Activated naive CD8-positive, alpha-beta T cell treated with anti-CD3 and anti-CD28 coated beads, Interleukin-2, amount 50 U/mL, for 24 hours (primary cell): ENCODE measurements around the gene ANXA7.

Source experiments
- ATAC-seq: fragments of 150-1000 bp; cut with Tn5 transposase; one replicate; pipeline ENCODE4 v1.10.0; 2021
- DNase-seq: peaks from one replicate; pipeline ENCODE4 v3.0.0; 2021
- H3K27ac Mint-ChIP-seq: one replicate; pipeline ENCODE4 v1.8.0; 2021; ENCODE audit warnings: mild to moderate bottlenecking, mixed read lengths
- H3K27me3 Mint-ChIP-seq: one replicate; pipeline ENCODE4 v1.8.0; 2021; ENCODE audit warnings: mixed read lengths
- H3K36me3 Mint-ChIP-seq: one replicate; pipeline ENCODE4 v1.8.0; 2021; ENCODE audit warnings: low read depth, mixed read lengths
- H3K4me1 Mint-ChIP-seq: one replicate; pipeline ENCODE4 v1.8.0; 2021; ENCODE audit warnings: mixed read lengths
- H3K4me3 Mint-ChIP-seq: one replicate; pipeline ENCODE4 v1.8.0; 2021; ENCODE audit warnings: mild to moderate bottlenecking, moderate library complexity, mixed read lengths
- H3K9me3 Mint-ChIP-seq: one replicate; pipeline ENCODE4 v1.8.0; 2021; ENCODE audit warnings: mixed read lengths

ANXA7 gene

DNA sequence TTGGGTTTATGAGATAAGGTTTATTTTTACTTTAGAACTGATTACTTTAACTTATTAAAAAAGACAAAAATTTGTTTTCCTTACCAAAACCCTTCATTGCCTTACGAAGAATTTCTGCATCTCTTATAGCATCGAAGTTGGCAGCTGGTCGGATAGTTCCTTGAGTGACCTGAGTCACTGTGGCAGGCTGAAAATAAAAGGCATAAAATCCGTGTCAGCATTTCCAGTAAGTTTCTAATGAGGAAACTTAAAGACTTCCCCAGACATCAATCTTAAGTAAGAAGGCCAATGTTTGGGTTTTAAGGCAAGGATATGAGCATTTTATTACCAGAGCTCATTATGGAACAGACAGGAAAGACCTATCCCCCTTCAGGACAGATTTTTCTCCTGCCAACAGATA, 25.6 kb downstream of the ANXA7 start:
- no peak overlapping the region for H3K4me3 Mint-ChIP-seq
- no peak for ATAC-seq
- H3K27me3 Mint-ChIP-seq: no peaks in the 10 kb centered on the region
- H3K4me1 Mint-ChIP-seq: peaks cover 2% of the 10 kb centered on the region
- H3K9me3 Mint-ChIP-seq: no peaks in the 10 kb centered on the region
- H3K27ac Mint-ChIP-seq: no peak overlapping the region
- DNase-seq: no peak
- peaks cover 58% of the 10 kb centered on the region for H3K36me3 Mint-ChIP-seq

DNA sequence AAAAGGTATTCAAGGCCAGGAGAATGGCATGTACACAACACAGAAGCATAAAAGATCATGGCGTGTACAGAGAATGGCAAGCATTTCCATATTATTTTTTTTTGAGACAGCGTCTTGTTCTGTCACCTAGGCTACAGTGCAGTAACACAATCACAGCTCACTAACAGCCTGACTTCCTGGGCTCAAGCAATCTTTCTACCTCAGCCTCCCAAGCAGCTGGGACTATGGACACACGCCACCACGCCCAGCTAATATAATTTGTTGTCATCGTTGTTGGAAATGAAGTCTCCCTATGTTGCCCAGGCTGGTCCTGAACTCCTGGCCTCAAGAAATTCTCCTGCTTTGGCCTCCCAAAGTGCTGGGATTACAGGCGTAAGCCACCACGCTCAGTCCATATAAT, 27.3 kb downstream of the ANXA7 start:
- Mint-ChIP-seq H3K4me3 (no peak overlapping the region), H3K36me3 (peaks cover 58% of the 10 kb centered on the region), H3K9me3 (no peaks in the 10 kb centered on the region), H3K4me1 (no peaks in the 10 kb centered on the region), H3K27ac (no peak overlapping the region), H3K27me3 (no peaks in the 10 kb centered on the region)
- DNase-seq: no peak
- ATAC-seq: no peak

DNA sequence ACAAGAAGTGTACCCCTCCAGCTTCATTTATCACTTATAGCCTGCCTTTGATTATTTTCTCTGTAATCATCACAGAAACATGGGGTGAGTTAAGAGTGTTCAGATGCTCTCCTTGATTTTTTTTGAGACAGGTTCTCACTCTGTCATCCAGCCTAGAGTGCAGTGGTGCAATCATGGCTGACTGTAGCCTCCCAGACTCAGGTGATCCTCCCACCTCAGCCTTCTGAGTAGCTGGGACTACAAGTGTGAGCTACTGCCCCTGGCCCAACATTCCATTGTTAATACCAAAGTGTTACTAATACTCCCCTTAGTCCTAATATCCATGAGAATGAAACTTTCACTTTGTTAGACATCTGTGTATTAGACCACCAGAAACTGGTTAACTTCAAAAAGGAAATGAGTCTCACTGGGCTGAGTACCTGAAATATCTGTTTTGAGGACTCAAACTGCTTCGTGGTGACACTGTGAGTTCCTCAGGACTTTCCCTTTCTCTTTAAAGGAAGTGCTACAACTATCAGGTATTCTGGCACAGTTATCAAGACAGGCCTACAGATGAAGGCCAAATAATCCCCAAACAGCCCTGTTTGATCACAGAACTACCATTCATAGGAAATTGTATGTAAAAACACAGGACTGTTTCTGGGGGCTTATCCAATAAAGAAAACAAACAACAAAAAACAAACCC, 34.7 kb downstream of the ANXA7 start:
- Mint-ChIP-seq H3K27ac (peak overlapping the region; percentile 25), H3K9me3 (no peaks in the 10 kb centered on the region), H3K4me1 (peaks cover 8% of the 10 kb centered on the region), H3K36me3 (peaks cover 59% of the 10 kb centered on the region), H3K4me3 (no peak overlapping the region), H3K27me3 (no peaks in the 10 kb centered on the region)
- no peak for ATAC-seq
- DNase-seq: no peak

DNA sequence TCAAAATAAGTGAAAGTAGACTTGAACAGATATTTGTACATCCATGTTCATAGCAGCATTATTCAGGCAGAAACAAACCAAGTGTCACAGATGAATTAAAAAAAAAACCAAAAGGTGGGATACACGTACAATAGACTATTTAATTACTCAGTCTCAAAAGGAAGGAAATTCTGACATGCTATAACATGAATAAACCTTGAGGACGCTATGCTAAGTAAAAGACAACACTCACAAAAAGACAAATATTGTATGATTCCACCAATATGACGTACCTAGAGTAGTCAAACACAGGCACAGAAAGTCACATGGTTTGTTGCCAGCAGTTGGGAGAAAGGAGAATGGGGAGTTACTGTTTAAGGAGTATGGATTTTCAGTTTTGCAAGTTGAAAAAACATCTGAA, 37.2 kb downstream of the ANXA7 start:
- Mint-ChIP-seq H3K4me3 (no peak overlapping the region), H3K27ac (peak overlapping the region; percentile 32), H3K36me3 (peaks cover 54% of the 10 kb centered on the region), H3K4me1 (peaks cover 8% of the 10 kb centered on the region), H3K27me3 (no peaks in the 10 kb centered on the region), H3K9me3 (no peaks in the 10 kb centered on the region)
- no peak for DNase-seq
- no peak for ATAC-seq

DNA sequence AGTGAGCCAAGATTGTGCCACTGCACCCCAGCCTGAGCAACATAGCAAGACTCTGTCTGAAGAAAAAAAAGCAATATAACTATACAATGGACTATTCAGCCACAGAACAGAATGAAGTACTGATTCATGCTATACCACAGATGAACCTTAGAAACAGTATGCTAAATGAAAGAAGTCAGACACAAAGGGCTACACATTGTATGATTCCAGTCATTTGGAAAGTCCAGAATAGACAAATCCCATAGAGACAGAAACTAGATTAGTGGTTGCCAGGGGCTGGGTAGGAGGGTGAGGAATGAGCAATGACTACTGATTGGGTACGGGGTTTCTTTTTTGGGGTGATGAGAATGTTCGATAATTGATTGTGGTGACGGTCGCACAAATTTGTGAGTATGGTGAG, 45.6 kb downstream of the ANXA7 start:
- H3K4me3 Mint-ChIP-seq: no peak overlapping the region
- no peak overlapping the region for H3K27ac Mint-ChIP-seq
- peak; percentile 49 for ATAC-seq
- no peaks in the 10 kb centered on the region for H3K9me3 Mint-ChIP-seq
- H3K4me1 Mint-ChIP-seq: peaks cover 13% of the 10 kb centered on the region
- no peaks in the 10 kb centered on the region for H3K27me3 Mint-ChIP-seq
- DNase-seq: no peak
- peaks cover 57% of the 10 kb centered on the region for H3K36me3 Mint-ChIP-seq

DNA sequence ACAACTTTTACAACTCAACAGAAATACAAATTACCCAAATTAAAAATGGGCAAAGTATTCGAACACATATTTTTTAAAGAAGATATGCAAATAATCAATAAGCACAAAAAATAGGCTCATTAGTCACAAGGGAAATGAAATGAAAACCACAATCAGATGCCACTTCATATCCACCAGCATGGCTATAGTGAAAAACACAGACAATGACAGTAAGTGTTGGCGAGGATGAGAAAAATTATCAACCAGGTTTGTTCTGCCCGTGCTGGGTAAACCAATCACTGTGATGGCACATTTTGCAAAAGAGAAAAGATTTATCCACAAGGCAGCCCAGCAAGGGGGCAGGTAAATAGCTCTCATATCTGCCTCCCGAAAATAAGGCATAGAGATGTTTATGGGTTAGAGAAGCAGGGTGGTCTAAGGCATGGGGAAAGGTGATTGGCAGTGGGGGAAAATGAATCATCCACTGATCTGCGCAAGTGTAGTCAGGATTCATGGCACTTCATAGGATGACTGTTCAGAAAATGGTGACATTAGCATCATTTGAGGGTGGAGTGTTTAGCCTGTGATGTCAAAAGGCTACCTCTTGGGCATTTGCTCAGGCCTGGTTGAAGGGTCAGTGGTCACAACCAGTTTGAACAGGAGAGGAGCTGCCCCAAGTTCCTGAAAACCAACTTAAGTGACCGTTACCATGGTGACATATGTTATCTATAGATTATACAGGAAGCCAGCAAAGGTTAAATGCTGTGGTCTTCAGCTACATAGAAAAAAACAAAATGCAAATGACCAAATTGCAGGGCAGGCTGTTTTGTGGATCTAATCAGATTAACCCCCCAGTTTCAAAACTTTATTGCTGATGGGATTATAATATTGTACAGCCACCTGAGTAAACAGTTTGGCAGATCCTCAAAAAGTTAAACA, 47.2 kb downstream of the ANXA7 start:
- DNase-seq (no peak), ATAC-seq (peak; percentile 57)
- H3K4me3 Mint-ChIP-seq: no peak overlapping the region
- H3K27ac Mint-ChIP-seq: peak overlapping the region; percentile 73
- H3K36me3 Mint-ChIP-seq: peaks cover 55% of the 10 kb centered on the region
- H3K4me1 Mint-ChIP-seq: peaks cover 13% of the 10 kb centered on the region
- H3K27me3 Mint-ChIP-seq: no peaks in the 10 kb centered on the region
- H3K9me3 Mint-ChIP-seq: no peaks in the 10 kb centered on the region

DNA sequence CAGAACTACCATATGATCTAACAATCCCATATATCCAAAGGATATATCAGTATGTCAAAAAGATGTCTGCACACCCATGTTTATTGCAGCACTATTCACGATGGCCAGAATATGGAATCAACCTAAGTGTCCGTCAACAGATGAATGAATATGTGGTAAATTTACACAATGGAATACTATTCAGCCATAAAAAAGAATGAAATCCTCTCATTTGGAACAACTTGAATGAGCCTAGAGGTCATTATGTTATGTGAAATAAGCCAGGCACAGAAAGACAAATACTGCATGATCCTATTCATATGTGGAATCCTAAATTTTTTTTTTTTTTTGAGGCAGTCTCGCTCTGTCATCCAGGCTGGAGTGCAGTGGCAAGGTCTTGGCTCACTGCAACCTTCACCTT, 48.9 kb downstream of the ANXA7 start:
- no peak for DNase-seq
- H3K4me3 Mint-ChIP-seq: no peak overlapping the region
- no peak for ATAC-seq
- H3K9me3 Mint-ChIP-seq: no peaks in the 10 kb centered on the region
- H3K27ac Mint-ChIP-seq: no peak overlapping the region
- peaks cover 13% of the 10 kb centered on the region for H3K4me1 Mint-ChIP-seq
- H3K36me3 Mint-ChIP-seq: peaks cover 46% of the 10 kb centered on the region
- no peaks in the 10 kb centered on the region for H3K27me3 Mint-ChIP-seq

DNA sequence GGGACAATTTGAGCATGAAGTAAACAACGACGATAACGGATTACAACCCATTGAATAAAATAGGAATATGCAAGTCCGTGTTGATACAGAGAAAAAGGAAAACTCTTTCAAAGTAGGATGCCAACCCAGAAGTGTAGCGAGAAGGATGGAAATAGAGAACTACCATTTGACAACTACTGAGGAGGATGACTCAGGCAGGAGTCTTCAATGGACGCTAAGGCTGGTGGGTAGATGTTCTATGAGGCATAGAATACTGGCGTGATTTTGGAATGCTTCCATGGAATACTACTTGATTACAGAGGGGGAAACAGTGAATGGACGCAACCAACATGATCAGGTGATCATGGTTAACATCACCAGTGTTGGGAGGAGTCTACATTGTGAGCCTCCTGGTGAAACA, 54.4 kb downstream of the ANXA7 start:
- no peak overlapping the region for H3K27ac Mint-ChIP-seq
- peaks cover 13% of the 10 kb centered on the region for H3K4me1 Mint-ChIP-seq
- H3K9me3 Mint-ChIP-seq: no peaks in the 10 kb centered on the region
- ATAC-seq (no peak), DNase-seq (no peak)
- peaks cover 4% of the 10 kb centered on the region for H3K36me3 Mint-ChIP-seq
- H3K4me3 Mint-ChIP-seq: no peak overlapping the region
- H3K27me3 Mint-ChIP-seq: no peaks in the 10 kb centered on the region

DNA sequence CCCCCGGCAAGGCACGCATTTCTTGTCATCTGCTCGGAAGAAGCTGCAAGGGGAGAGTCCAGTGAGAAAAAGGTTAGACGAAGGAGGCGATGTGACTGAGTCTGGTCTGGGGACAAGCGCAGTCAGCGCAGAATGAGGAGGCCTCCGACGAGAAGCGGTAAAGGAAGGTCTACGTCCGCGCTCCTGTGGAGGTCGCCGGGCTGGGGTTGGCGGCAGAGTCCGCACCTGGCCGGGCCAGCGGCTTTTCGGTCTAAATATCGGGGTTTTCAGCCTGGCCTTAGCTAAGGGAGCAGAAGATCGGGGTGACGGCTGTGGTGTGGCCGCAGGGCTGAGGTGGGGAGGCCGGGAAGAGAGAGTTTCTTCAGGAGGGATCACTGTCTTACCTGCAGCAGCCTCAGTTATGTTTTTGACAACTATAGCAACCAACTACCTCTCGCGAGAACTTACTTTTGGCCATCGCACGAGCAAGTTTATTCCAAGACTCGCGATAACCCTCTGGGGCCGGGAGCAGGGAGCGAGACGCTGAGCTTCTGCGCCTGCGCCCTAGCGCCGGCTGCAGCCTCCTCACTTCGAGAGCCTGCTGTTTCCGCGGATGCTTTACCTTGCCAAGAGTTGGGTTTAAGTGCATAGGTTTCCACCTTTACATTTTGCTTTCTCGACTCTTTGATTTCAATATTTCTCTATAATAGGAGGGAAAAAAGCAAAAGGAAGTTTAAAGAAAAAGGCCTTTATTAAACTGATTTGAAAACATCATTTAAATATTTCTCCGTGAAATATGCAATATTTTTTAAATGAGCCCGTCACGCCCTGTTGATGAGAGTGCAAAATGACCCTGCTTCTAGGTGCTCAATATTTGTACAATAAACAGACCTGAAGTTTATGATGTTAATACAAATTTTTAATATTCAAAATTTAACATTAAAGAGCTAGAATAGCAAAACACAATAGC, 55.3 kb downstream of the ANXA7 start, which contains the start of gene CFAP70:
Gene CFAP70, minus strand, starts transcription at position 534 of the 949 bp plus-strand sequence. CDS start 4,068 bp downstream, outside the sequence.
- Mint-ChIP-seq H3K27me3 (no peaks in the 10 kb centered on the region), H3K4me1 (peaks cover 13% of the 10 kb centered on the region), H3K36me3 (peaks cover 3% of the 10 kb centered on the region), H3K9me3 (no peaks in the 10 kb centered on the region), H3K4me3 (peak within 1 kb of the TSS; percentile 93), H3K27ac (peak within 1 kb of the TSS; percentile 86)
- ATAC-seq: peak; percentile 97
- DNase-seq: peak; percentile 92

DNA sequence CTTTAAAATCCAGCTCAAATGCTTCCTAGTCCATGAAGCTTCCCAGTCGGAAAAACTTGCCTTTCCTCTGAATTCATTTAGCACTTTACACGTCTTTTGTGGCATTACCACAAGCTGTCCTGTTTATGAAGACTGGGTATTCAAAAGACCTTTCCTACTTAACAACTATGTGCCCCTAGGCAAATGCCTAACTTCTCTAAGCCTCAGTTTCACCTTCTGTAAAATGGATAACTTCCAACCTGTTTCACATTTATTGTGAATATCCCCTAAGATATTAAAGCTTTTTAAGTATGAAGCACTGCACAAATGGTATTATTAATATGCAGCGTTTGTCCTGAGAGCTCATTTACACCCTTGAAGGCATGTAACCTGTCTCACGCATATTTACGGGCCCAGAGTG, 56.0 kb downstream of the ANXA7 start:
- ATAC-seq (no peak), DNase-seq (no peak)
- Mint-ChIP-seq H3K9me3 (no peaks in the 10 kb centered on the region), H3K36me3 (peaks cover 3% of the 10 kb centered on the region), H3K4me1 (peaks cover 13% of the 10 kb centered on the region), H3K27me3 (no peaks in the 10 kb centered on the region), H3K27ac (peak overlapping the region; percentile 86), H3K4me3 (peak overlapping the region; percentile 93)

DNA sequence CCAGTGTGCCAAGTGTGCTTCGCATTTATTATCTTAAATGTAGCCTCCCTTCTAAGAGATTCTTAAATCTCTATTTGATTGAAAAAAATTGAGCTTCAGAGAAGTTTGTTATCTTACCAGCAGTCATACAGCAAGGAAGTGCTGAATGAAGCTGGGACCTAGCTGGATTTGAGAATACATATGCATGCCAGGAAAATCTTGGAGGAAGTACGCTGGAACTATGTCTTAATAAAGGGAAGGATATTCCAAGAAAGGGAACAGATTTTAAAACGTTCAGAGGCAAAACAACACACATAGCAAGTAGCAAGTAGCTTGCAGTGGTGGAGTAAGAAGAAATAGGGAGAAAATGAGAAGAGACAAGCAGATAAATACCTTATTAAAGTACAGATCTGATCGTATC, 56.7 kb downstream of the ANXA7 start:
- peaks cover 13% of the 10 kb centered on the region for H3K4me1 Mint-ChIP-seq
- ATAC-seq: no peak
- H3K27me3 Mint-ChIP-seq: no peaks in the 10 kb centered on the region
- H3K27ac Mint-ChIP-seq: no peak overlapping the region
- no peak for DNase-seq
- H3K4me3 Mint-ChIP-seq: peak overlapping the region; percentile 93
- no peaks in the 10 kb centered on the region for H3K36me3 Mint-ChIP-seq
- no peaks in the 10 kb centered on the region for H3K9me3 Mint-ChIP-seq

DNA sequence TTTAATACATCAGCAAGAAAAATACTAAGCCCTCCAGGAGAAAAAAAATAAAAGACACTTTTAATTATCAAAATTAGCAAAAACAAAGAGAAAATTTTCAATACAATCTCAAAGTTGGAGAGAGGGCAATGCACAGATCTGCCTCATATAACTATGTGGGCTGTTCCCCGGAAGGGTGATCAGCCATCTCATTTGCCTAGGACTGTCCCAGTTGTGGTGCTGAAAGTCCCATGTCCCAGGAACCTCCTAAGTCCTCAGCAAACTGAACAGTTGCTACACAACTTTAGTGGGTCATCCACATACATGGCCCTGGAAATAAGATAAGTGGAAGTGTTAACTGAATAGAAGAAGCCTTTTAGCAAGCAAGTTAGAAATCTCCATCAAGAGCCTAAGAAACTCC, 69.6 kb downstream of the ANXA7 start:
- no peaks in the 10 kb centered on the region for H3K36me3 Mint-ChIP-seq

DNA sequence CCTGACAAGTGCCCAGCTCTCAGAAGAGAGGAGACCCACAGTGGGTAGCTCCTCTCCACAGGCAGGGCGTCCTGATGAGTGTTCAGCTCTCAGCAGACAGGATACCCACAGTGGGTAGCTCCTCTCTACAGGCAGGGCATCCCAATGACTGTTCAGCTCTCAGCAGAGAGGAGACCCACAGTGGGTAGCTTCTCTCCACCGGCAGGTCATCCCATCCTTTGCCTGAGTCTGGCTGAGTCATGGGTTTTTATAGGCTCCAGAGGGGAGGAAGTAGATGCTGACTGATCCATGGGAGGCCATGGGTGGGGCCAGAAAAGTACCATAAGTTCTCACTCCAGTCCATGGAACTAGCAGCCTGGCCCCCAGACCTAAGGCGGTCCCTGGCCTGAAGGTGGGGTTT, 73.7 kb downstream of the ANXA7 start:
- no peak for ATAC-seq
- Mint-ChIP-seq H3K4me1 (no peaks in the 10 kb centered on the region), H3K27ac (no peak overlapping the region), H3K36me3 (no peaks in the 10 kb centered on the region), H3K4me3 (no peak overlapping the region), H3K27me3 (no peaks in the 10 kb centered on the region), H3K9me3 (no peaks in the 10 kb centered on the region)
- no peak for DNase-seq

More for the DNA sequence above, 69.6 kb downstream of the ANXA7 start:
- no peaks in the 10 kb centered on the region for H3K4me1 Mint-ChIP-seq
- H3K27ac Mint-ChIP-seq: no peak overlapping the region
- ATAC-seq: no peak
- no peaks in the 10 kb centered on the region for H3K27me3 Mint-ChIP-seq
- H3K4me3 Mint-ChIP-seq: no peak overlapping the region
- DNase-seq: no peak
- no peaks in the 10 kb centered on the region for H3K9me3 Mint-ChIP-seq

DNA sequence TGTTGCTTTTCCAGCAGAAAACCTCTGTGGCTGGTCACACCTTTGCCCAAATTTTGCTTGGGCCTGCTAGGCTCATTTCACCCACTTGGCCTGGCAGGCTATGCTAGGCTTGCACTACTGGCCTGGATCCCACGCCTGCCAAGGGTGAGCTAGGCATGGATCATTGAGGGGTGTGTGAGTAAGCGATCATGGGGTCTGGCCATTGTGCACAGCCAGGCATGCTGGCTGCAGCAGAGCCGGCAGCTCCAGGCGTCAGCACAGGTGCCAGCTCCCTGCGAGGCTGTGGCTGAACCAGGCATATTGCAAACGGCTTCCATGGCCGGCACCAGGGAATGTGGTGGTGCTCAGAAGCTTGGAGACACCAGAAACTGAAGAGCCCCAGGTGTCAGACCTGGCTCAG, 74.4 kb downstream of the ANXA7 start:
- Mint-ChIP-seq H3K27me3 (no peaks in the 10 kb centered on the region), H3K4me1 (no peaks in the 10 kb centered on the region), H3K9me3 (no peaks in the 10 kb centered on the region), H3K27ac (no peak overlapping the region), H3K4me3 (no peak overlapping the region), H3K36me3 (no peaks in the 10 kb centered on the region)
- no peak for DNase-seq
- ATAC-seq: no peak
